GM21717 (cell line): ENCODE measurements around the gene UBC.
"Not testable (repeated sequence)": the region's sequence is repeated elsewhere in the genome, so short reads cannot be mapped to it uniquely, and the experiment has no call there.

Experiments used
- ATAC-seq: cut with Tn5 transposase; IDR thresholded peaks from one replicate; pipeline ENCODE4 v1.9.1; 2021; ENCODE audit warnings: mild to moderate bottlenecking, moderate library complexity; ENCODE audit not compliant: unreplicated experiment

UBC gene

GRCh38 chr12:124887766-124888165 is 26.7 kb downstream of the UBC start:
- ATAC-seq = not testable (repeated sequence)

GRCh38 chr12:124884587-124885438 is 29.6 kb downstream of the UBC start:
- ATAC-seq = peak; percentile 90

- no peak for ATAC-seq
Observed at GRCh38 chr12:124883263-124884130, 31.0 kb downstream of the UBC start.

DNA sequence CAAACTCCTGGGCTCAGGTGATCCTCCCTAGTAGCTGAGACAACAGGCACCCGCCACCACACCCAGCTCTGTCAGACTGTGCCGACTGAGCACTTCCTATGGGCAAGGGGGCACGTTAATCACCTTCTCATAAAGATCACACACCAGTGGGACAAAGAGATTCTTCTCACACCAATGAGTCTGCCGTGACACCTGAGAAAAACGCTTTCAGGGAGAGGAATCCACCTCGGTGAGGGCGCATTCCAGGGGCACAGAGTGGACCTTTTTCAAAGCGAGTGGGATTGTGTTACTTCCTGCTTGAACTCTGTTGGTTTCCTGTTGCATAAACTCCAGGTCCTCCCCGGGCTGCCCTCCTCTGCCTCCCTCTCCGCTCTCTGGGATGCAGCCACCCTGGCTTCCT is 33.3 kb downstream of the UBC start:
- ATAC-seq = no peak

DNA sequence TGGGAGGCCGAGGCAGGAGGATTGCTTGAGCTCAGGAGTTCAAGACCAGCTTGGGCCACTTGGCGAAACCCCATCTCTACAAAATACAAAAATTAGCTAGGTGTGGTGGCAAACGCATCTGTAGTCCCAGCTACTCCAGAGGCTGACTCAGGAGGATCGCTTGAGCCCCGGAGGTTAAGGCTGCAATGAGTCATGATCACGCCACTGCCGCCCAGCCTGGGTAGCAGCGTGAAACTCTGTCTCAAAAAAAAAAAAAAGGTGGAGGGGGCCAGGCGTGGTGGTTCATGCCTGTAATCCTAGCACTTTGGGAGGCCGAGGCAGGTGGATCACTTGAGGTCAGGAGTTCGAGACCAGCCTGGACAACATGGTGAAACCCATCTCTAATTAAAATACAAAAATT is 34.1 kb downstream of the UBC start:
- not testable (repeated sequence) for ATAC-seq

GRCh38 chr12:124878795-124879516 is 35.5 kb downstream of the UBC start:
- ATAC-seq = no peak

GRCh38 chr12:124877423-124877822 is 37.0 kb downstream of the UBC start:
- ATAC-seq = no peak

DNA sequence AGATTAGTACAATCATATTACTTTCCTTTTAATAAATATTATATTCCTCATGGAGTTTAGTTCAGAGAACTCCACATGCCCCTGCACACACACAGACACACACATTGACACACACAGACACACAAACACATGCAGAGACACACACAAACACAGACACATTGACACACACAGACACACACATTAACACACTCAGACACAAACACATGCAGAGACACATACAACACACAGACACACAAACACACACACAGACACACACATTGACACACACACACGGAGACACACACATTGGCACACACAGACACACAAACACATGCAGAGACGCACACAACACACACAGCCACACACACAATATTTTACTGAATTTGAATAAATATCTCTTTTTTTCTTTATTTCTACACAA is 38.3 kb downstream of the UBC start:
- no peak for ATAC-seq

DNA sequence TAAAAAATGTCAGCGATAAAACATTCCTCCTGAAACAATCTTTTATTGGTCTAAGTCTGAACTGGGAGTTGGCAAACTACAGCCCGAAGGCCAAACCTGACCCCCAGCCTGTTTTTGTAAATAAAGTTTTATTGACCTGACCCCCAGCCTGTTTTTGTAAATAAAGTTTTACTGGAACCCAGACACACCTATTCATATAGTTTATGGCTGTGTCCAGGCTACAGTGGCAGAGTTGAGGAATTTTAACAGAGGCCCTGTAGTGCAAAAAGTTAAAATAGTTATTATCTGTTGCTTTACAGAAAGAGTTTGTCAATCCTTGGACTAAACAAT is 38.7 kb downstream of the UBC start:
- ATAC-seq = no peak

DNA sequence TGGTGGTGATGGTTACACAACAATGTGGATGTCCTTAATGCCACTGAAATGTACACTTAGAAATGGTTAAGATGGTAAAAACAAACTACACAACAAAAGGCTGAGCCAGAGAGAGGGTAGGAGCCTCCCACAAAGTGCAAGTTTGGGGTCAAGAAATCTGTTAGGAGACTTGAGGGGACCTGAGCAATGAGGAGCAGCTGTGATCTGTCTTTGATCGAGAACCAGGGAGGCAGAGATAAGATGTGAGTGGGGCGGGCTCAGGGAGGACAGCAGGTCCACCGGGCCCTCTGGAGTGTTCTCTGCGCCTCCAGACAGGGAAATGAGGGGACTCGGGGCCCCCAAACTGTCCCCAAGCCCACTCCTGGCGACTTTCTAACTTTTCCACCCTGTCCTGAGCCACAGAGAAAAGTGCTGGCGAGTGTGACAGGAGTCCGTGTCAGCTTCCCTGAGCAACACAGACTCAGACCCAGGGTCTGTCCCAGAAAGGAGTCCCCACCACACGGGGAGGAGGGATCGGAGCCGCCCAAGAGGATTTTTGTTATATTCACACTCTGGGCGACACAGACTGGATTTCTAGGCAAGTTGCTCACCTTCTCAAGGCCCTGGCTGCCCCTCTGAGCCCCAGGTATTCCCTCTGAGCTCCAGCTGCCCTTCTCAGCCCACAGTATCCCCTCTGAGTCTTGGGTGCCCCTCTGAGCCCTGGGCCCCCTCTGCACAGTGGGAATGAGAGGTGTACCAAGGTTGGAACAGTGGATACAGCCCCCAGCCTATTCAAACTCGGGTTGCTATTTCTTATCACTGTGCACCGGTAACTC is 39.3 kb downstream of the UBC start:
- ATAC-seq = no peak

DNA sequence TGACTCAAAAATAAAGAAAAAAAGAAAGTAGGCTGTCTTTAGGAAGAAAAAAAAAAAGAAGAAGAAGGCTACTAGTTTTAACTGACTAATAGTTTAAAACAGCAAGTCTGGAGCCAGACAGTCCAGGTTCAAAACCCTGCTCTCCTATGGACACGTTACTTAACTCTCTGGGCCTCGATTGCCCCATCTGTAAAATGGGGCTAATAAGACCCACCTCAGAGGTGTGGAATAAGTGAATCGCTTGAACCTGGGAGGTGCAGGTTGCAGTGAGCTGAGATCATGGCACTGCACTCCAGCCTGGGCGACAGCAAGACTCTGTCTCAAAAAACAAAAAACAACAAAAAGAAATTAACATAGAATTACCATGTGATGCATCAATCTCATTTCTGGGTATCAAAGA is 40.3 kb downstream of the UBC start:
- no peak for ATAC-seq

DNA sequence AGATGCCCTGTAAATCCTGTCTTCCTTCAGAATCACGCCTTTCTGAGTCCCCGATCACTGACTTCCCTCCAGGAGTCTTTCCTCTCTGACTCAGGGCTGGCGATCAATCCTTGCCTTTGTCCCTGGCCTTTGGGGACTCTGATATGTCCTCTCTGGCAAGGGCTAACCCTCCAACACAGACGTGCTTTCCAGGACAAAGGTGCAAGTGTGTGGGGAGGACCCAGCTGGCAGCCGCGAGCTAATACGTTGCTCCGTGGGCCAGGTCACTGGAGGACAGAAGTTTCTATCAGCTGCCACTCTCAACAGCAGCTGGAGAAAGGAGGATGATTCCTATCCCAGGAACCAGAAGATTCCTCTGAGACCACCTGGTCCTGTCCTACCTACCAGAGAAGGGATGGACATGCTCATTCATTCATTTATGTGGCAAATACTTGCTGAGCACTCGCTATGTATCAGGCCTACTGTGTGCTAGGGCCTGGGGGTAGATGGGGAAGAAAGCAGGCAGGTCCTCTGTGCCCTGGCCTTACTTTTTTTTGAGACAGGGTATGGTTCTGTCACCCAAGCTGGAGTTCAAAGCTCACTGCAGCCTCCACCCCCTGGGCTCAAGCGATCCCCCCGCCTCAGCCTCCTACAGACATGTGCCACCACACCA is 42.3 kb downstream of the UBC start:
- no peak for ATAC-seq

- ATAC-seq = no peak
Observed at GRCh38 chr12:124871297-124871696, 43.2 kb downstream of the UBC start.

GRCh38 chr12:124870515-124870914 is 43.9 kb downstream of the UBC start:
- ATAC-seq = no peak

DNA sequence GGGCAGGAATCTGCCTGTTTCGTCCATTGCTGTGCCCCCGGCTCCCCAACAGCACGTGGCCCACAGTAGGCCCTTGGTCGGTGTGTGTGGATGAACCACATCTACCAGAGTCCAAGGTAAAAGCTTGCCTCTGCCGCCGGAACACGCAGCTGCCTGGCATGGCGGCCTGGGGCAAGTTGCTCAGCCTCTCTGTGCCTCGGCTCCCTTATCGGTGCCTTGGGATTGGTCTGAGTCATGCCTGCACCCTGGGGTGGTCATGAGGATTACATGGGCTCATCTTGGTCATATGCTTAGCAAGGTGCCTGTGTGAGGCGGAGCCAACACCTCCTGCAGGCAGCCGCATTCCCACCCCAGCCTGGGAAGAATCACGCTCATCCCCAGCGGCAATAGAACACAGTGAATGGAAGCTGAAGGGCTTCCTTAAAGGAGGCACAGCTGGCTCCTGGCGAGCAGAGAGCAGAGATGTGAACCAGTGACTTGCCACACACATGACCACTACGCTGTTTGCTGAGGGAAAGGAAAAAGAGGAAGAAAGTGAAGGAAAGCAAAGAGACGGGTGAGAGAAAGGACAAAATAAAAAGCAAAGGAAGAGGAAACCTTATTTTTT is 45.3 kb downstream of the UBC start:
- peak; percentile 53 for ATAC-seq

DNA sequence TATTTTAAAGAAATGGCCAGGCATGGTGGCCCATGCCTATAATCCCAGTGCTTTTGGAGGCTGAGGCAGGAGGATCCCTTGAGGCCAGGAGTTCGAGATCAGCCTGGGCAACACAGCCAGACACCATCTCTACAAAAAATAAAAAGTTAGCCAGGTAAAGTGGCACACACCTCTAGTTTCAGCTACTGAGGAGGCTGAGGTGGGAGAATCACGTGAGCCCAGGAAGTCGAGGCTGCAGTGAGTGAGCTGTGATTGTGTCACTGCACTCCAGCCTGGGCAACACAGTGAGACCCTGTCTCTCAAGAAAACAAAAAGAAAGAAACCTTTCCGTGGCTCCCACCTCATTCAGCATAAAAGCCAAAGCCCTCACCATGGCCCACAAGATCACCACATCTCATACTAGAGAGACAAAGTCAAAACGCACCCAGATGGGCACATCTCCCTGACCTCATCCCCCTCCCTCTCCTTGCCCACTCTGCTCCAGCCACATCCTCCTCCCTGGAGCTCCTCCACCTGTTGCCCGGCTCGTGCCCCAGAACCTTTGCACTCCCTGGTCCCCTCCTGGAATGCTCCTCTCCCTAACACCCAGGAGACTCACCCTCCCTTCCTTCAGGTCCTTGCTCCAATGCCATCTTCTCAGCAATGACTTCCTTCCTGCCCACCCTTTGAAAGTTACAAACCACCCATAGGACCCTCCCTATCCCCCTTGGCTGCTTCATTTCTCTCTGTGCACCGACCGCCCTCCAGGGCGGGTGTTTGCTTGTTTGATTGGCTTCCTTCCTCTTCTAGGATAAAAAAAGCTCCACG is 46.0 kb downstream of the UBC start:
- ATAC-seq = no peak

DNA sequence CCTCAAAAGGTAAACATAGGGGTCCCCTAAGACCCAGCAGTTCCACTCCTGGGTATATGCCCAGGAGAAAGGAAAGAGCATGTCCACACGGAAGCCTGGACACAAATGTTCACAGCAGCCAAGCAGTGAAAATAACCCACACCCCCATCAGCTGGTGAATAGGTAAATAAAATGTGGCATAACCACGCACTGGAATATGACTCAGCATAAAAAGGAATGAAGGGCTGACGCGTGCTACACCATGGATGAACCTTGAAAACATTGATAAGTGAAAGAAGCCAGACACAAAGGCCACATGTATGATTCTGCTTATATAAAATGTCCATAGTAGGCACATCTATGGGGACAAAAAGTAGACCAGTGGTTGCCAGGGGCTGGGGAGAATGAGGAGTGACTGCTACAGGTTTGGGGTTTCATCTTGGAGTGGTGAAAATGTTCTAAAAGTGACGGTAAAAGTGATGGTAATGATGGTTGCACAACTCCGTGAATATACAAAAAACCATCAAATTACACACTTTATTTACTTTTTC is 47.0 kb downstream of the UBC start:
- ATAC-seq = no peak

DNA sequence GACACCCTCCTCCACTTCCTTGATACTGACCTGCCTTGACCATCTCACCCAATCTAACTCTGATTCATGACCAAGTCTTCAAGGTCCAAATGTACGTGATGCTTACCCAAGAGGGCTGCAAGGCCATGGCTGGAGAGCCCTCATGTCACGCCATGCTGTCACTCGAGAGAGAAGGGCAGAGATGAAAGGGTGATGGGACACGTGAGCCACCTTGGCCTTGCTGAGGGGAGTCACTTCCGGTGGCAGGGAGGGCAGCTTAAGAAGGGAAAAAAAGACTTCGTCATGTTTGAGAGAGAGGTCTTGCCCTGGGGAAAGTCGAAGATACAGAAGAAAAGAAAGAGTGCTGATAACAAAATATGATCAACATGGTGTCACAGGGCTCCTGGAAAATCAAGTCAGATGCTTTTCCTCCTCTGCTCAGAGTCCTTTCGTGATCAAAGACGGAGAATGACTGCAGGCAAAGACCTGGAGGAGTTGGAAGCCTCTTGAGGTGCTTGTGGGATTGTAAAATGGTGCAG is 47.5 kb downstream of the UBC start:
- ATAC-seq = no peak
